Measurements from ENCODE around the gene TPRG1. TPM values are rescaled to one million over a fixed set of nuclear protein-coding genes. Genes with fewer than 3 reads are reported as not detected.

Gene TPRG1, protein sequence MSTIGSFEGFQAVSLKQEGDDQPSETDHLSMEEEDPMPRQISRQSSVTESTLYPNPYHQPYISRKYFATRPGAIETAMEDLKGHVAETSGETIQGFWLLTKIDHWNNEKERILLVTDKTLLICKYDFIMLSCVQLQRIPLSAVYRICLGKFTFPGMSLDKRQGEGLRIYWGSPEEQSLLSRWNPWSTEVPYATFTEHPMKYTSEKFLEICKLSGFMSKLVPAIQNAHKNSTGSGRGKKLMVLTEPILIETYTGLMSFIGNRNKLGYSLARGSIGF
- total RNA-seq: 10 to 100 TPM in 1 of 2 donors, 1 to 10 TPM in 1; 1.0 to 46.6 TPM
- 10 to 100 TPM in 1 of 2 donors, 1 to 10 TPM in 1; 3.2 to 10.5 TPM for polyA plus RNA-seq

DNA sequence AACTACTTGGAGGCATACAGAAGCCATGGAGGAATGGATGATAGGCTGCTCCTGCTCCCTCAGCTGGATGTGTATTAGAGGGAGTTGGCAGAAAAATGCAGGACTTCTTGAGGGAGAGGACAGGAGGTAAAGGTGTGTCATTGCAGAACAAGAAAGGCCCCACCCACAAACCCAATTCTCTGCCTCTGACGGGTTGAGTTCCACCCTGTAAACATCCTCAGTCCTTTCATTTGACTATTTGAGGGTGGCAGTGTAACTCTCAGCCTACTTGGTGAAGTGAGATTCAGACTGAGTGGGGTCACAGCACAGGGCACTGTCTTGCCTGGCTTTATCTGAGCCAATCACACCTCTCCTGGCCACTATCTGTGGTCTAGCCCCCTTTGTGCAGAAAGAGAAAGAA lies at the start of gene TPRG1:
Gene TPRG1, plus strand, starts transcription at position 265 of the 400 bp plus-strand sequence. CDS start 35,414 bp downstream, outside the sequence.
- Histone ChIP-seq H3K36me3 (ENCODE audit: control insufficient read depth in 4 of 4, insufficient read depth in 3 of 4, low read depth in 1 of 4, low read length in 3 of 4) (peaks cover 0 to 3% (median 1%) of the 10 kb centered on the region in 4 donors), H3K27me3 (ENCODE audit: control insufficient read depth in 4 of 4, insufficient read depth in 4 of 4, low read length in 3 of 4) (no peaks in the 10 kb centered on the region), H3K4me3 (ENCODE audit: low read depth in 1 of 3, low read length in 3 of 3) (no peak within 1 kb of the TSS), H3K9ac (ENCODE audit: low read depth in 1 of 2, low read length in 2 of 2) (no peak within 1 kb of the TSS), H3K4me1 (ENCODE audit: control insufficient read depth in 4 of 4, insufficient read depth in 4 of 4, low read length in 3 of 4) (no peaks in the 10 kb centered on the region), H3K27ac (ENCODE audit: low read depth in 1 of 2, low read length in 2 of 2) (peak within 1 kb of the TSS in 1 of 2 donors; percentile 4), H3K9me3 (ENCODE audit: control insufficient read depth in 4 of 4, low read length in 3 of 4) (no peaks in the 10 kb centered on the region)
- DNase-seq (ENCODE audit: low spot score): no peak
- TF ChIP-seq EGR1 (IDR thresholded peaks at IDR 0.05; ENCODE audit: low read depth in 2 of 2) (no peak), RAD21 (IDR thresholded peaks at IDR 0.05) (no peak), HNF4A (conservative IDR thresholded peaks at IDR 0.05) (no peak), JUND (IDR thresholded peaks at IDR 0.05) (no peak), NR2F2 (IDR thresholded peaks at IDR 0.05) (no peak), FOXA1 (IDR thresholded peaks at IDR 0.05) (no peak), RXRA (IDR thresholded peaks at IDR 0.05) (no peak), SP1 (IDR thresholded peaks at IDR 0.05) (no peak), YY1 (IDR thresholded peaks at IDR 0.05) (no peak), GABPA (IDR thresholded peaks at IDR 0.05 in 1 of 2, conservative IDR thresholded peaks at IDR 0.05 in 1 of 2) (no peak), FOXA2 (IDR thresholded peaks at IDR 0.05) (no peak), TAF1 (conservative IDR thresholded peaks at IDR 0.05) (no peak)
- TF ChIP-seq, protein P1, sequence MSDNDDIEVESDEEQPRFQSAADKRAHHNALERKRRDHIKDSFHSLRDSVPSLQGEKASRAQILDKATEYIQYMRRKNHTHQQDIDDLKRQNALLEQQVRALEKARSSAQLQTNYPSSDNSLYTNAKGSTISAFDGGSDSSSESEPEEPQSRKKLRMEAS (IDR thresholded peaks at IDR 0.05): no peak
- TF ChIP-seq, protein P2, sequence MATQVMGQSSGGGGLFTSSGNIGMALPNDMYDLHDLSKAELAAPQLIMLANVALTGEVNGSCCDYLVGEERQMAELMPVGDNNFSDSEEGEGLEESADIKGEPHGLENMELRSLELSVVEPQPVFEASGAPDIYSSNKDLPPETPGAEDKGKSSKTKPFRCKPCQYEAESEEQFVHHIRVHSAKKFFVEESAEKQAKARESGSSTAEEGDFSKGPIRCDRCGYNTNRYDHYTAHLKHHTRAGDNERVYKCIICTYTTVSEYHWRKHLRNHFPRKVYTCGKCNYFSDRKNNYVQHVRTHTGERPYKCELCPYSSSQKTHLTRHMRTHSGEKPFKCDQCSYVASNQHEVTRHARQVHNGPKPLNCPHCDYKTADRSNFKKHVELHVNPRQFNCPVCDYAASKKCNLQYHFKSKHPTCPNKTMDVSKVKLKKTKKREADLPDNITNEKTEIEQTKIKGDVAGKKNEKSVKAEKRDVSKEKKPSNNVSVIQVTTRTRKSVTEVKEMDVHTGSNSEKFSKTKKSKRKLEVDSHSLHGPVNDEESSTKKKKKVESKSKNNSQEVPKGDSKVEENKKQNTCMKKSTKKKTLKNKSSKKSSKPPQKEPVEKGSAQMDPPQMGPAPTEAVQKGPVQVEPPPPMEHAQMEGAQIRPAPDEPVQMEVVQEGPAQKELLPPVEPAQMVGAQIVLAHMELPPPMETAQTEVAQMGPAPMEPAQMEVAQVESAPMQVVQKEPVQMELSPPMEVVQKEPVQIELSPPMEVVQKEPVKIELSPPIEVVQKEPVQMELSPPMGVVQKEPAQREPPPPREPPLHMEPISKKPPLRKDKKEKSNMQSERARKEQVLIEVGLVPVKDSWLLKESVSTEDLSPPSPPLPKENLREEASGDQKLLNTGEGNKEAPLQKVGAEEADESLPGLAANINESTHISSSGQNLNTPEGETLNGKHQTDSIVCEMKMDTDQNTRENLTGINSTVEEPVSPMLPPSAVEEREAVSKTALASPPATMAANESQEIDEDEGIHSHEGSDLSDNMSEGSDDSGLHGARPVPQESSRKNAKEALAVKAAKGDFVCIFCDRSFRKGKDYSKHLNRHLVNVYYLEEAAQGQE (IDR thresholded peaks at IDR 0.05): no peak
- TF ChIP-seq, protein P3, sequence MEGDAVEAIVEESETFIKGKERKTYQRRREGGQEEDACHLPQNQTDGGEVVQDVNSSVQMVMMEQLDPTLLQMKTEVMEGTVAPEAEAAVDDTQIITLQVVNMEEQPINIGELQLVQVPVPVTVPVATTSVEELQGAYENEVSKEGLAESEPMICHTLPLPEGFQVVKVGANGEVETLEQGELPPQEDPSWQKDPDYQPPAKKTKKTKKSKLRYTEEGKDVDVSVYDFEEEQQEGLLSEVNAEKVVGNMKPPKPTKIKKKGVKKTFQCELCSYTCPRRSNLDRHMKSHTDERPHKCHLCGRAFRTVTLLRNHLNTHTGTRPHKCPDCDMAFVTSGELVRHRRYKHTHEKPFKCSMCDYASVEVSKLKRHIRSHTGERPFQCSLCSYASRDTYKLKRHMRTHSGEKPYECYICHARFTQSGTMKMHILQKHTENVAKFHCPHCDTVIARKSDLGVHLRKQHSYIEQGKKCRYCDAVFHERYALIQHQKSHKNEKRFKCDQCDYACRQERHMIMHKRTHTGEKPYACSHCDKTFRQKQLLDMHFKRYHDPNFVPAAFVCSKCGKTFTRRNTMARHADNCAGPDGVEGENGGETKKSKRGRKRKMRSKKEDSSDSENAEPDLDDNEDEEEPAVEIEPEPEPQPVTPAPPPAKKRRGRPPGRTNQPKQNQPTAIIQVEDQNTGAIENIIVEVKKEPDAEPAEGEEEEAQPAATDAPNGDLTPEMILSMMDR (IDR thresholded peaks at IDR 0.05; ENCODE audit: low read depth, low read length, missing input control): no peak
- 91% methylated on average over 1 of the region's 1 CpG for WGBS

DNA sequence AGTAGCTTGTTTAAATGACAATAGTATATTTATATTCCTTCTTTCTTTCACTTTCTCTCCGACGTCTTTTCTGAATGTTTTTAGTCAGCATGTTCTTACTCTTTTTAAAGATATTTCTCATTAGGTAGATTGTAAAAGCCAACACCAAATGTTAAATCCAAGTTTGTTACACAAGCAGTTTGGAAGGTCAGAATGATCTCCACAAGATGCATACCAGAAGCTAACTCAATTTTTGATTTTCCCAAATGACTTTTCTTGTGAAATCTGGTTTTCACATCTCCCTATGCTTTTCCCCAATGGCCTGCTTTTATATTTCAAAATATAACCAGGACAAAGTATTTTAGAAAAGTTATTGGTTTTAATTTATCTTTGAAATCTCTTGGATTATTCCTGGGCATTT lies 49.7 kb upstream of the TPRG1 start:
- Histone ChIP-seq H3K27me3 (ENCODE audit: control insufficient read depth in 4 of 4, insufficient read depth in 4 of 4, low read length in 3 of 4) (no peaks in the 10 kb centered on the region), H3K4me1 (ENCODE audit: control insufficient read depth in 4 of 4, insufficient read depth in 4 of 4, low read length in 3 of 4) (peaks cover 0 to 13% (median 7%) of the 10 kb centered on the region in 4 donors), H3K36me3 (ENCODE audit: control insufficient read depth in 4 of 4, insufficient read depth in 3 of 4, low read depth in 1 of 4, low read length in 3 of 4) (peaks cover 0 to 4% (median 0%) of the 10 kb centered on the region in 4 donors), H3K9me3 (ENCODE audit: control insufficient read depth in 4 of 4, low read length in 3 of 4) (peaks cover 0 to 2% (median 0%) of the 10 kb centered on the region in 4 donors), H3K9ac (ENCODE audit: low read depth in 1 of 2, low read length in 2 of 2) (no peak overlapping the region), H3K27ac (ENCODE audit: low read depth in 1 of 2, low read length in 2 of 2) (no peak overlapping the region), H3K4me3 (ENCODE audit: low read depth in 1 of 3, low read length in 3 of 3) (no peak overlapping the region)
- no peak for DNase-seq (ENCODE audit: low spot score)
- 79% methylated on average over 2 of the region's 2 CpGs for WGBS
- no peak for TF ChIP-seq NR2F2 (IDR thresholded peaks at IDR 0.05)
- no peak for TF ChIP-seq GABPA (IDR thresholded peaks at IDR 0.05 in 1 of 2, conservative IDR thresholded peaks at IDR 0.05 in 1 of 2)
- no peak for TF ChIP-seq RAD21 (IDR thresholded peaks at IDR 0.05)
- TF ChIP-seq SP1 (IDR thresholded peaks at IDR 0.05): no peak
- no peak for TF ChIP-seq TAF1 (conservative IDR thresholded peaks at IDR 0.05)
- TF ChIP-seq, protein P2 (IDR thresholded peaks at IDR 0.05): no peak
- TF ChIP-seq JUND (IDR thresholded peaks at IDR 0.05): no peak
- TF ChIP-seq, protein P4, sequence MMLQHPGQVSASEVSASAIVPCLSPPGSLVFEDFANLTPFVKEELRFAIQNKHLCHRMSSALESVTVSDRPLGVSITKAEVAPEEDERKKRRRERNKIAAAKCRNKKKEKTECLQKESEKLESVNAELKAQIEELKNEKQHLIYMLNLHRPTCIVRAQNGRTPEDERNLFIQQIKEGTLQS (IDR thresholded peaks at IDR 0.05): no peak
- TF ChIP-seq, protein P1 (IDR thresholded peaks at IDR 0.05): no peak
- TF ChIP-seq, protein P5, sequence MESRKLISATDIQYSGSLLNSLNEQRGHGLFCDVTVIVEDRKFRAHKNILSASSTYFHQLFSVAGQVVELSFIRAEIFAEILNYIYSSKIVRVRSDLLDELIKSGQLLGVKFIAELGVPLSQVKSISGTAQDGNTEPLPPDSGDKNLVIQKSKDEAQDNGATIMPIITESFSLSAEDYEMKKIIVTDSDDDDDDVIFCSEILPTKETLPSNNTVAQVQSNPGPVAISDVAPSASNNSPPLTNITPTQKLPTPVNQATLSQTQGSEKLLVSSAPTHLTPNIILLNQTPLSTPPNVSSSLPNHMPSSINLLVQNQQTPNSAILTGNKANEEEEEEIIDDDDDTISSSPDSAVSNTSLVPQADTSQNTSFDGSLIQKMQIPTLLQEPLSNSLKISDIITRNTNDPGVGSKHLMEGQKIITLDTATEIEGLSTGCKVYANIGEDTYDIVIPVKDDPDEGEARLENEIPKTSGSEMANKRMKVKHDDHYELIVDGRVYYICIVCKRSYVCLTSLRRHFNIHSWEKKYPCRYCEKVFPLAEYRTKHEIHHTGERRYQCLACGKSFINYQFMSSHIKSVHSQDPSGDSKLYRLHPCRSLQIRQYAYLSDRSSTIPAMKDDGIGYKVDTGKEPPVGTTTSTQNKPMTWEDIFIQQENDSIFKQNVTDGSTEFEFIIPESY (IDR thresholded peaks at IDR 0.05): no peak
- no peak for TF ChIP-seq EGR1 (IDR thresholded peaks at IDR 0.05; ENCODE audit: low read depth in 2 of 2)
- TF ChIP-seq FOXA2 (IDR thresholded peaks at IDR 0.05): no peak
- TF ChIP-seq RXRA (IDR thresholded peaks at IDR 0.05): no peak

All from liver (tissue), 9 donors.